Calu3 (cell line): ENCODE data around the gene RTTN. TPM values are rescaled to one million over a fixed set of nuclear protein-coding genes. Genes with fewer than 3 reads are reported as not detected.

Experiments
- BruUV-seq: library from RNA; stranded (reverse); fragments of 400-500 nt; replicated peaks from 2 replicates; lab custom pipeline; 2021; lab: Mats Ljungman, UMichigan
- CTCF ChIA-PET: fragments of 300-600 bp; sonication (Branson Sonifier 250); formaldehyde crosslinking; loops from one replicate; lab custom pipeline; 2022; ENCODE audit warnings: antibody characterized with exemption; lab: Charles Lee
- DNase-seq: peaks from one replicate; pipeline ENCODE4 v3.0.0; 2022
- H3K27ac Mint-ChIP-seq: one replicate; pipeline ENCODE4 v1.8.0; 2022; ENCODE audit warnings: mixed read lengths; ENCODE audit not compliant: unreplicated experiment
- H3K27me3 Mint-ChIP-seq: one replicate; pipeline ENCODE4 v1.8.0; 2022; ENCODE audit warnings: mixed read lengths; ENCODE audit not compliant: unreplicated experiment
- H3K36me3 Mint-ChIP-seq: one replicate; pipeline ENCODE4 v1.8.0; 2022; ENCODE audit warnings: mild to moderate bottlenecking, moderate library complexity, mixed read lengths; ENCODE audit not compliant: insufficient read depth, unreplicated experiment
- H3K4me1 Mint-ChIP-seq: one replicate; pipeline ENCODE4 v1.8.0; 2022; ENCODE audit warnings: mild to moderate bottlenecking, low read depth, mixed read lengths; ENCODE audit not compliant: unreplicated experiment
- H3K4me3 Mint-ChIP-seq: one replicate; pipeline ENCODE4 v1.8.0; 2022; ENCODE audit warnings: mild to moderate bottlenecking, low read depth, moderate library complexity, mixed read lengths; ENCODE audit not compliant: unreplicated experiment
- H3K9me3 Mint-ChIP-seq: one replicate; pipeline ENCODE4 v1.8.0; 2022; ENCODE audit warnings: low read depth, mixed read lengths; ENCODE audit not compliant: unreplicated experiment
- CTCF ChIP-seq: fragments of 200-600 bp; IDR thresholded peaks from one replicate; pipeline ENCODE4 v1.8.0; 2022; ENCODE audit warnings: antibody characterized with exemption; ENCODE audit not compliant: unreplicated experiment
- intact Hi-C: fragments of 100-400 bp; cut with micrococcal nuclease; formaldehyde crosslinking; loops from one replicate; pipeline ENCODE4 v1.10.0; 2022; ENCODE audit not compliant: unreplicated experiment
- total RNA-seq: library from RNA; stranded (reverse); gene quantifications from 2 replicates; pipeline ENCODE4 v1.2.3, GENCODE V29; 2022

Gene RTTN
- total RNA-seq, 1 experiment from 2014 or later: 22.7 TPM

DNA sequence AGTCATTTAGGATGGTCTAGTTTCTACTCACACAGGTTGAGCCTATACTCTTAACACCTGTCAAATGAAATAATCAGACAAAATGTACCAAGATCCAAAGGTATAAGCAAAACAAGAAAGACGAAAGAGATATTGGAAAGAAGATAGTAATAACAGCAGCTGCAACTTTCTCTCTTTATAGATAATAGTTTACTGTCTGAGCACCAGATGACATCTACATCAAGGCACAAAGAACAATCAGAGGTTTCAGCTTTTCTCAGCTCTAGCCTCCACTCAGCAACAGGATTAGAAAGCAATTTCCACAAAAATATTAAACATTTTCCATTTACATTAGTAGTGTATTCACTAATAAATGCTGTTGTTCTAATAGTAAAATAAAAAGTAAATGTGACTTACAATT, 66.3 kb downstream of the RTTN start:
- H3K4me1 Mint-ChIP-seq: no peaks in the 10 kb centered on the region

GRCh38 chr18:70135604-70136003, 69.9 kb downstream of the RTTN start:
- Mint-ChIP-seq H3K27ac (no peak overlapping the region), H3K36me3 (no peaks in the 10 kb centered on the region), H3K4me1 (no peaks in the 10 kb centered on the region), H3K27me3 (no peaks in the 10 kb centered on the region), H3K9me3 (no peaks in the 10 kb centered on the region), H3K4me3 (no peak overlapping the region)
- intact Hi-C loops: no loop called here
- no TSS peak for BruUV-seq
- no peak for DNase-seq
- CTCF ChIA-PET: no interaction called here
- TF ChIP-seq CTCF: no peak

More for the DNA sequence above, 66.3 kb downstream of the RTTN start:
- no peak for TF ChIP-seq CTCF
- intact Hi-C loops: no loop called here
- no peak for DNase-seq
- CTCF ChIA-PET: no interaction called here
- Mint-ChIP-seq H3K4me3 (no peak overlapping the region), H3K27me3 (no peaks in the 10 kb centered on the region), H3K9me3 (no peaks in the 10 kb centered on the region), H3K27ac (no peak overlapping the region), H3K36me3 (peaks cover 7% of the 10 kb centered on the region)
- BruUV-seq: no TSS peak

DNA sequence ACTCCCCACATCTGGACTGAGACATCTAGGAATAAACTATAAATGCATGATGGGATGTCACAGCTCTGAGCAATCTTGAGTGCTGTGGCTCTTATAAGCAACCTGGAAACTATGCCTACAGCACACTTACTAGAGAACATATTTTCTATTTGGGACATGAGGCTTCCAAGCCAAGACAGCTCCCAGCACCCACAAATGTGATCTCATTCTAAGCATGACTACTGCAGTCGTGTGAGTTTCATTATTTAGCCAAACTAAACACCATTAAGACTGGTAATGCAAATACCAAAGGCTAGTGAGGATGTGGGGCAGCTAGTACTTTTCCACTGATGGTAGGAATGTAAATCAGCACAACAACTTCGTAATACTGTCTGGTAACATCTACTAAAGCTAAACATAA, 72.5 kb downstream of the RTTN start:
- Mint-ChIP-seq H3K9me3 (peaks cover 3% of the 10 kb centered on the region), H3K4me3 (no peak overlapping the region), H3K36me3 (no peaks in the 10 kb centered on the region), H3K4me1 (no peaks in the 10 kb centered on the region), H3K27me3 (no peaks in the 10 kb centered on the region), H3K27ac (no peak overlapping the region)
- DNase-seq: no peak
- CTCF ChIA-PET: no interaction called here
- no peak for TF ChIP-seq CTCF
- intact Hi-C loops: no loop called here
- BruUV-seq: no TSS peak

- CTCF ChIA-PET: interaction anchor here (0.5 to 0.7 kb wide), 2 partner anchors 117 to 262 kb away, joined by 3 to 6 read pairs; no protein-coding TSS in a partner anchor
- H3K36me3 Mint-ChIP-seq: no peaks in the 10 kb centered on the region
- no peak overlapping the region for H3K27ac Mint-ChIP-seq
- BruUV-seq: no TSS peak
- peaks cover 3% of the 10 kb centered on the region for H3K9me3 Mint-ChIP-seq
- H3K27me3 Mint-ChIP-seq: no peaks in the 10 kb centered on the region
- no peak for DNase-seq
- TF ChIP-seq CTCF: no peak
- no peak overlapping the region for H3K4me3 Mint-ChIP-seq
- no peaks in the 10 kb centered on the region for H3K4me1 Mint-ChIP-seq
- intact Hi-C loops: no loop called here
Observed at GRCh38 chr18:70128271-70128670, 77.2 kb downstream of the RTTN start.
